Measurements from ENCODE around the gene EIF2D.

The EIF2D gene

DNA sequence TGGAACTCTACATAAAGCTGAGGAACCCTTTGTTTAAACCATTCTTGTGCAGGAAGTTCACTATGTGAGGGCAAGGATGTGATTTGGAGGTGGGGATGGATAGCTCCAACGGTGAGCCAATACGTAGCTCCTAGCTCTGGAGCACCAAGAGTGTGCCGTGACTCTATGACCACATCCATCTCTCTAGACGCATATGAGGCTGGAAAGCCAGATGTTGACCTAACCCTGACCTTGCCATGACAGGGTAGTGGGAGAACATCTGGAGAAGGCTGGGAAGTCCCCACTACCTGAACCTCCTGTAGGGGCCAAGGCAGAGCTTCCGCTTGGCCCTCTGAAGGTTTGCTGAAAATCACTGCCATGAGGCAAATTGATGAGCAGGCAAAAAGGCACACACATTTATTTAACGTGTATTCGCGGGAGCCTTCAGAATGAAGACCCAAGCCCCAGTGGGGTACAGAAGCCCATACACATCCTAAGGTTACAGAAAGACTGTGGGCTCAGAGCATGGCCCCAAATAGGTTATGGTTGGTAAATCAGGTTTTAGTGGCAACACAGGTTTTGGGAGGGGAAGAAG is 43.4 kb downstream of the EIF2D start:
- DNase-seq: no peak

DNA sequence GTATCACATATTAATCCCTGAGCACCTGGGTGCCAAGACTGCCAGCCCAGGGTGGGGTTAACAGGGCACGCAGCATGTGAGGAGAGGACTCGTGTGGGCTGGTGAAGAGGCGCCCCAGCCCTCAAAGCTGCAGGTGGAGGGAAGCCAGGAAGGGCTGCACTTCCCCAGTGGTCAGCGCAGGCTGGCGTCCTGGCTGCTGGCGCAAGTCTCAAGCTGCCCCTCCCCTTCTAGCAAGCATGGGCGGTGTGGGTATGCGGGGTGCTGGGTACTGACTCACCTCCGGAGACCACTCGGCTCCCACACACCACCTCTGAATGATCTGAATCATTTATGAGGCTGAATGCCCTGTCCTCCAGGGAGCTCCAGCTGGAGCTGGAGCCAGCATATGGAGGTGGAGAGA is 44.0 kb downstream of the EIF2D start:
- DNase-seq: peak; percentile 41

DNA sequence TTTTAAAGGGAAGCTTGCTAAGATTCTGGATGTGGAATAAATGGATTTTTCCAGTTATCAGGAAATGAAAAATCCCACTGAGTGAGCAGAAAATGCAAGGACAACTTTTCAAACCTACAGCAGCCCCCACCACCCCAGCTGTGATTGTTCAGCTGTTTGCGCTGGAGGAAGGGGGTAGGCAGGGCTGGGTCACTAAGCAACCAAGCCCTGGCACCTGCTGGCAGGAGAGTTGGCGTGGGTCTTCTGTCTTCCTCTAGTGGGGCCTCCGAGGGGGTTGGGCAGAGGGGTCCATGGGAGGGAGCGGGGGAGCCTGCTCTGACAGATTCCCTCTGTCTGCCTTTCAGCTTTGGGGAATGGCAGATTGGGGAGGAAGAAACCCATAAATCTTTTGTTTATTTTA is 45.3 kb downstream of the EIF2D start:
- no peak for DNase-seq

DNA sequence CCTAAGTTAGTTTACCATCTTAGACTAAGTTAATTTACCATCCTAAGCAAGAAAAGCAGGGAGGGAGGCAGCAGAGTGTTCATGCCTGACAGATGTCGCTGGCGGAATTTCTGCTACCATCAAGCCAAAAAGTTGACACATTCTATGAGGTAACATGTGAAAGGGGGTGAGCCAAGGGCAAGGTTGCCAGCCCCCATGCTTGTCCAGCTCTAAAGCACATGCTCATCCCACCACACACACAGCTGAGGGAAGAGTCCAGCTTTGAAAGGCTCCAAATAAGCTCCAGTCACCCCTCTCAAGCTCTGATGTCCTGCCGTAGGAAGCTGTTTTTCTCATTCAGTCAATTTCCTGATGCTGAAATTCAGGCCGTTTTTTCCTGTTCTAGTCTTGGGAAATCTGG is 46.3 kb downstream of the EIF2D start:
- no peak for DNase-seq

DNA sequence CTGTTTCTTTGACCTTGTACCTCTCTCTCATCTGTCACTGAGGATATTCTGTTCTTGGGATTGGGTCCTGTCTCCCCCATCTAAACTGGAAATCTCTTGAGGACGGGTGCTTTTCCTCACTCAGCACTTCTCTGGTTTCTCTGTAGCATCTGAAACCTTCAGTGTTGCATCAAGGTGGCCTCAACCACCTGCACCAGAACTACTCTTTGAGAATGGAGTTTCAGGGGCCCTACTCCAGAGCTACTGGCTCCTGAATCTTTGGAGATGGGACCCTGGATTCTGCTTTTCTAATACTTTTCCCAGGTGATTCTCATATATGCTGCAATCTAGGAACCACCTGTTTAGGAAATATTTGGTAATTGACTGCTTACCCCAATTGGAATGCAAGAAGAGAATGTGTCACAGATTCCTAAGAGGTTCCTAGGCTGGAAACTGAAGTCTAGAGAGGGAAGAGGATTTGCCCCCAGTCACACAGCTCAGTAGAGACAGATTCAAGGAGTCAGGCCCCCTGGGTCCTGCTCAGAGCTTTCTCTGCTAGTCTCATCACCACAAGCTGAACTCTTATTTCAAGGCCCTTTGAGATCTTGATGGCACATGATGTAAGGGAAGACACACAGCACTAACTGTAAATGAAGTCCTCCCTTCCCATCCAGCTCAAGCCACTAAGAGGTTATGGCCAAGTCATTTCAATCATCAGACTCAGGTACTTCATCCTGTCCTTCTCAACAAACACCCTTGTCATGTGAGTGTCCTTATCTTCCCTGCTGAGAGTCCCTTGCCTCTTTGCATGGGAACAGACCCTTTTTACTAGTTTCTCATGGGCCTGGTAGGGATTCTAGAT is 48.7 kb downstream of the EIF2D start:
- DNase-seq: peak; percentile 53

DNA sequence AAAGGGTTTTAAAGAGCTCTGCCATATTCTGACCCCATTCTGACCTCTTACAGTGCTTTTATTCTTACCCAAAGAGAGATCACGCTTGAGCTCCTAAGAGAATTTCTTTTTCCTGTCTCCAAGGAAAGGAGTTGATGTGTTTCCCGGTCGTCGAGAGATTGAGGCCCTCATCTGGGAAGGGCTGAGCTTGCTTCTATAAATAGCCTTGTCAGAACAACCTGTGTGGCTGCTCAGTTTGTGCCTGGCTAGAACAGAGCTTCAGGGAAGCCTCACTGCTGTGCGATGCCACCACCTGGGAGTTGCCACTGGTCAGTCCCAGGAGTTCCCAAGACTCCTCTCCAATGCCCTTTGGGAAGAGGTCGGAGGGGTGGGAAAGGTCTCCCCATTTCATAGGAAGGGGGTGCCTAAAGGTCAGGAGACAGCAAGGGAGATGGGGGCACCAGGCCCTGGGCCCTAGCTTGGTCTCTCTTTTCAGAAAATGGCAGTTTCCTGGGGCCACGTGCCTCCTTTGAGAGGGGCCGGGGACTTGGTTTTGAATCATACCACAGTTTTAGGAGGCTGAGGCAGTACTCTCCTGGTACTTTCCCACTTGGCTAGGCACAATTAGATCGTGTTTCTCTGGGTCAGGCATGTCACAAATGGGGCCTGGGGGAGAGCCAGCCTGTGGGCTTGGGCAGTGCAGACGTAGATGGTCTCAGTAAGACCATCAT is 52.1 kb downstream of the EIF2D start:
- DNase-seq: peak; percentile 65

DNA sequence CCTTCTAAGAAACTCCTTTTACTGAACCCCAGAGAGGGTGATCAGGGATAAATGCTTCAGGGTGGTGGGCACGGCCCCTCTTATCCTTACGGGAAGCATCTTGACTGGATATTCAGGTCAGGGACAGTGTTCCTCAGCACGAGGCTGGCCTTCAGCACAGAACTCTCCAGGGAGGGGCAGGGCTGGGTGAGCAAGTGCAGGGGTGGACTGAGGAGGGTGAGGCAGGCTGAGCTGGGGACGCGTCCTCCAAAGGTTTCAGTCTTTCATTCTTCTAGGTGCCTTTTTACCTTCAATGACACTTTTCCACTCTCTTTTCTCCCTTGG is 52.6 kb downstream of the EIF2D start:
- peak; percentile 42 for DNase-seq

DNA sequence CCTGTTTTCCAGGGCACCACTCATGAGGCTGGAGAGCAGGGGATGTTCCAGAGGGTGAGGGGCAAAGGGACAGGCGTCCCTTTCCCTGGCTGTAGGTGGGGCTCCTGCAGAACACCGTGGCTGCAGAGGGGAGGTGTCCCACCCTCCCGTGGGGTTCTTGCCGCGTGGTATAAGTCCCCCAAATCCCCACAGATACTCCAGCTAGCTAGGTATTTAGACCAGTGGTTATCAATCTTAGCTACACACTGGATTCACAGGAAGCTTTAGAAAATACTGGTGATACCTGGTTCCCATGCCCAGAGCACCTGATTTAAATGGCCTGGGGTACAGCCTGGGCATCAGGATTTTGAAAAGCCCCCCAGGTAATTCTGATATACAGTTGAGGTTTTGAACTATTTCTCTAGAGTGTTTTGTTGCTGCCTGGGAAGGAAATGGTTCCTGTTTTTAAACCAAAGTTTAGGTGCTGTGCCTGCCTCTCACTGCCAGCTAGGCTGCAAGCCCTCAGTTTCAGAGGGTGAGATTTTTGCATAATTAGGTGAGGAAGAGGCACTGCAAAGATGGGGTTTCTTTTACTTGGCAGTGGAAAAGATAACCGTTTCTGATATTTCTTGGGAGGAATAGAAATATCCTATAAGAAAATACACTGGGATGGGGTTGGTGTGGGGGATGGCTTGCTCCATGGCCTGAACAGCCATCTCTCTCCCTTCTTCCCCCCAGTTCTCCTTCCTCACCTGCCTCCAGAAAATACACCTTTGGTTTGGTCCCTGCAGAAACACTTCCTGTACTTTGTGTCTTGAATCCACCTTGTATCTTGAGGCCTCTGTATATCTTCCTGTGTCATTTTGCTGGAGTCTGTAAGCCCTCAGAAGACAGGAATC is 53.2 kb downstream of the EIF2D start:
- no peak for DNase-seq

DNA sequence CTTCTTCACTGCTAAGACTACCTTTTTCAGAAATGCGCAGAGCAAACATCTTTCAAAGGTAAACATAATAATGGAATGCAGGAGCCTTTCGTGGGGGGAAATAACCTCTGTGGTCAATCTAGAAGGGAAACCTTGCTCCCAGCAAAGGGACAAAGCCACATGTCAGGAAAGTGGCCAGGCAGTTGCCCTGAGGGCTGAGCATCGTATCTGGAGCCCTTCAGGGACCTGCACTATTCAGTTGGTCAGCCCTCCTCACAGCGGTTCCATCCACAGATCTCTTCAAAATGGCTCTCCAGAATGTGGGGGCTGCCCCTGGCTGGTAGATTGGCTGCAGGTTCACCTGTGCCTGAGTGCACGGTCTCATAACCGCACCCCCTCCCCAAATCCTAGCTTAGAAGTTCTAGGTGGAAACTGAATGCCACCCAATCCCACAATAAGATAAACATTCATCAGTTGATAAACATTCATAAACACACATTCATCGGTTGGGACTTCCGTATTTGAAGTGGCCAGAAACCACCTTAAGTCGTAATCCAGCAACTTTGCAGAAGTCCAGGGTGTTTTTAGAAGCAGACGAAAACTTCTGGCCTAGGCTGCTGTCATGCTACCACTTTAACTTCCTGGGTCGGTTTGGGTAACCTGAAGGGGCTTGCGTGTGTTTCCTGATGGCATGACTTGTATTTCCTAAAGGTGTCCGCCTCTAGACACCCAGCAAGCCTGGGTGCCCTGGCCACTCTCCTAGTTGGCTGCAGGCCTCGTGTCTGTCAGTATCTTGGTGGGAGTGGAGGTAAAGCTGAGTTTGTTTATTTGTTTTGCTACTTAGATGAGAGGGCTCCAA is 54.4 kb downstream of the EIF2D start:
- DNase-seq: peak; percentile 67

DNA sequence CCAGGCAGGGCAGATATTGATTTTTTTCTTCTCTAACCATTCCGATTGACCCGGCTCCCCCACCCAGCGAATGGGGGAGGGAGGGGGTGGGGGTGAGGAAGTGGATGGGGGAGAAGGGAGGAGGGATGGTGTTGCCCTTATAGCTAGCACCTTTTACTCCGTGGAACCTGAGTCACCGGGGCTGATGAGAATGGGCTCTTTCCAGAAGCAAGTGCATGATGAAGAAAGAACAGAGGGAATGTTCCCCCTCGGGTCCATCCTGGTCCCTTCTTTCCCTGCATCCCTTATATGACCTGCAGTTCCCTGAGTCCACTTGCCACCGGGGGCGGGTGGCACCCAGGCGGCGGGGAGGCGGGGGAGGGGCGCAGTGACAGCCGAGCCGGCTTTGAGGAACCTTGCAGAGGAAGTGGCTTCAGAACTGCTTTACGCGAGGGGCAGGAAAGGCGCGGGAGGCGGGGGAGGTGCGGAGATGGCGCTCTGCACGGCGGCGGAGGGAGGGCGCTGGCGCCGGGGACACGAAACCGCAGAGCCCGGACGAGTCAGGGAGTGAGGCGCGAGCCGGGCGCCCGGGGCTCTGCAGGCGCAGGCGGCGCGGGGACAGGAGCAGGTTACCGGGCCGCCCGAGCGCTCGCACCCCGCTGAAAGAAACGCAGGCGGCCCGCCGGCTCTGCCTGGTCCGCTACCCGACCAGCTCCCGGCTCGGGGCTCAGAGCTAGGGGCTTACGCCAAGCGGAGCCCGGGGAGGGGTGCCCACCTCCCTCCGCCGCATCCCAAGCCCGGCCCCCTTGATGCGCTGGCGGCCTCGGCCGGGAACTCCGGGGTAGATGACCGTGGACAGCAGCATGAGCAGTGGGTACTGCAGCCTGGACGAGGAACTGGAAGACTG is 55.3 kb downstream of the EIF2D start:
- DNase-seq: peak; percentile 96

DNA sequence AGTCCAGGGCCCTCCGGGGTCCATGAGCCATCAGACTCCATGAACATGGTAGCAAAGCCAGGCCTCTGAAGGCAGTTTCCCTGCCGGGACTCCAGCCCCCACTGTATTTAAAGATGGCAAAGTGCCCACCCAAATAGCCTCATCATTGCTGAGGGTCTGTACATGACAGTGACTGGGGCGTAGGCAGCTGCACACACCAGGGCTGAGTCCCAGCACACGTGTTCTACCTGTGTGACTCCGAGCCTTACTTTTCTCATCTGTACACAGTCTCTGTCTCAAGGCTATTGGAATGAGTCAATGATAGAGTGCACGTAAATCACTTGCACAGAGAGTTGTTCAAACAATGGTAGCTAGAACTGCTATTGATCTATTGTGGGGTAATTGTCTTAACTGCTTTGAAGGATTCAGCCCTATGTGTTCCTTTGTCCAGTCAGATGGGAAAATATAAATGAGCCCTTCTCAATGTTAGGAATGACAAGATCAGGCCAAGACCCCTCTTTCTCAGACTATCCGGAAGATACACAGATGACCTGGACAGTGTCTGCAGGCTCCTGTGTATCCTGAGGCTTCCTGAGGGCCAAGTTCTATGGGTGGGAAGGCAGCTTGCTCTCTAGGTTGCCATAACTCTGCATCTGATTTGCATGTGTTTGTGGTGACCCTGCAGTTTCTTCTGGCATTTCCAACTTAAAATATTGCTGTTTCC is 56.1 kb downstream of the EIF2D start:
- peak; percentile 80 for DNase-seq

DNA sequence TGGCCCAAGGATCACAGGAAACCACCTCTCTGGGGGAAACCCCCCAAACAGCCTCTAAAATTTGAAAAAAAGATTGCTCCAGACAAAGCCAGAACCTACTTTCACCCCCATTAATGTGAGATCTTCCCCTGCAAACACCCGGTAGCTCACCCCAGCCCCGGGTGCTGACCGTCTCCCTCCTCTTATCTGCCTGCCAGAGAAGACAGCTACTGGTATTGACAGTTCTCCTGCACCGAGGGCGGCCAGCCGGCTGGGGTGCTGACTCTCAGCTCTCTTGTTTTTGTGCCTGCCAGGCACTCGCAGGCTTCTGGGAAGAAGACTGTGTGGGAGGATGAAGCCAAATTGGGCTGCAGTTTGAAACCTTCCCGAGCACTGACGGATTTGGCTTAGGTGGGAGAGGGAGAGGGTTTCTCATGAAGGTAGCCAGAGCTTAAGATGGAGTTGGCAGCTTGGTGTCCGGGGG is 56.8 kb downstream of the EIF2D start:
- peak; percentile 60 for DNase-seq

DNA sequence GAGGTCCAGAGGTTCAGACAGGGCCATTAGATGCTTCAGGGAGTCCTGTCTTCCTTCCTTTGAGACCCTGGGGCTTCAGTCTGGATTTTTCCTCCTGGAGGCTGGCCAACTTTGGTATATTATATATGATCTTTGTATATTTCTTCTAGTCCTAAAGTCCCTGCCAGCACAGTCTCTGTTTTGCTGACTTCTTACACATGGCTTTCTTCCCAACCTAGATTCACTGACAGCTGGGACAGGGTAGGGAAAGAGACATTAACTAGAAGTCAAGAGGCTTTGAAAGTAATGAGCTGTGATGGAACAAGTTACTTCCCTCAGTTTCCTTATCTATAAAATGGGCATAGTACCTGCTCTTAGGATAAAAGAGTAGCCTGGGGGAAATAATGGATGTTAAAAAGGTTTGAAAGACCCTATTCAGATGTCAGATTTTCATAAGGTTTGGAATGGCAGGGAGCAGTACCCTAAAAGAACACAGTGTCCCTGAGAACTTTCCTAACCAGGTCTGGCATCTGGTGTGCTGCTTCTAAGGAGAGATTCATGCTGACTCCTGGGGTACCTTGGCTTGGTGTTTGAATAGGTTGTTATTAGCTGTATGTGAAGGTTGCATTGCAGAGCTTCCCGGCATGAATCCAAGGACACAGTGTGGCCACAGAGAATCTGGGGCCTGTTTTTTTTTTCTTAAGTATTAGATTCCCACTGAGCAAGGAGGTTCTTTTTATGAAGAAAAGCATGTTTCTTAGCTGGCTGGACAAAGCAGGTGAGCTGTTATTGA is 57.4 kb downstream of the EIF2D start:
- no peak for DNase-seq

DNA sequence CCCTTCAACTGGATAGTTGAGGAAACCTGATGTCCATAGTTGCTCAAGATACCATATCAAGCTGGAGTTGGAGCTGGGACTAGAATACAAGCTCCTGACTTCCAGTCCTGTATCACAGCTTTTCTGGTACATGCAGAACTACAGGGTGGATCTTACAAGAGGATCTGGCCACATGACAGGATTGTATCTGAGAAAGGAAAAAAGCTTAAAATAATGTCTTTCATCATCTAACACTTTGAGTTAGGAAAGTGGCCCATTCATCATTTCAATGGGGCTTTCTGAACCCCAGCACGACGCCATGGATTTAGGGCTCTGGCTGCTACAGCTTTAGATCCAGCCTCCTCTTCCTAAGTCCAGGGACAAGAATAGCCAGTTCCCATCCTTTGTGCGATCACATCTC is 58.1 kb downstream of the EIF2D start:
- no peak for DNase-seq

DNA sequence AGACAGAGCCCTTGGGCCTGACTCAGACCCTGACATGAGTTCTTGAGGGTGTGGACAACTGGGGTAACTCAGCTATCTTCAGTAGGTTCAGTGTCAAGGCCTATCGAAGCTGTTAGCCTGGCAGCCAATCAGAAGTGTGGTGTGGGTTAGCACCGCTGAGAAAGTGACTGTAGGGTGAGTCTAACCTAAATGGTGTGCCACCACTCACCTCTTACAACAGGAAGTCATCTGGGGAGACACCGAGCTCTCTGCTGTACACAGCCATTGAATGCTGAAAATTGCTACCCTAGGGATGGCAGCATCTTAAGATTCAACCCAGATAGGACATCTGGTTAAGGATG is 60.3 kb downstream of the EIF2D start:
- peak; percentile 85 for DNase-seq

DNA sequence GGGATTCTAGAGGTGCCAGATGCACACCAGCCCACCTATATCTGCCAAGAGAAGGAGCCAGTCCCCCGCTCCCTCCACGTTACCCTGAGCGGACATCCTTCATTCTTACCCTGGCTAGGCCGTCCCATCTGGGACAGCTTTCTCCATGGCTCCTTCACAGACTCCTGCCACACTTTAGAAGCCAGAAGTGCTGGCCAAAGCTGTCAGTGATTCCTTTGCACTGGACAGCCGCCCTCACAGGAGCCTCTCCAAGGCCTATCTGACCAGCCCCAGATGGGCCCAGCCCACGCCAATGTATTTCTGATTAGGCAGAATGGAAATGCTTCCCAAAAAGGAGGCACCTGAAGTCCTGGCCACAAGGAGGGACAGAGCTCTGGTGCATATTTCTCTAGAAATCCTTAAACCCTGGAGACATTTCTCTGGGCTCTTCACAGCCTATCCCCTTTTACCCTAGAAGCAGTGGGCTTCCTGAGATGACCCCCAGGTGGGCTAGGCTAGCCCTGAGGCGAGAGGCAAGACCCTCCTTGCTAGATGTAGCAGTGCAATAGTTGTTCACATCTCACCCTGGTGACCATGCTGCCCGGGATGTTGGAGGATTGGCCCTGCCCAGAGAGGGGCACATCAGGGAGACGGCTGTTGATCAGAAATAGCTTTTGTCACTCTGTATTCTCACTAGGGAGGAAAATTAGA is 60.8 kb downstream of the EIF2D start:
- no peak for DNase-seq

DNA sequence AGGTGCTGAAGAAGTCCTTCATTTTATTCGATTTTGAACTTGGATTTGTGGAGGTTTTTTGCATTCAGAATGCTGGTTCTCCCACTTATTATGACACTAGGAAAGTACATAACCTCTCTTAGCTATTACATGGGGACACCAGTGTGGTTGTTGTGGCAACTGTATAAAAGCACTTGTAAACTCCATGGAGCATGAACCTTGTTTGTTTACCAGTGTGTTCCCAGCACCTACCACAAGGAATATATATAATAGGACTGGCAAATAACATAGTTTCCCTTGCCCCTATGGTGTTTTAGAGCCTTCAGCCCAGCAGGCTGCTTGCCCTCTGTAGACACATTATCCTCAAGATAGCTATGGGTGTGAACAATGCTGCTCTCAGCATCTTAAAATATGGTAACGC is 61.8 kb downstream of the EIF2D start:
- no peak for DNase-seq

DNA sequence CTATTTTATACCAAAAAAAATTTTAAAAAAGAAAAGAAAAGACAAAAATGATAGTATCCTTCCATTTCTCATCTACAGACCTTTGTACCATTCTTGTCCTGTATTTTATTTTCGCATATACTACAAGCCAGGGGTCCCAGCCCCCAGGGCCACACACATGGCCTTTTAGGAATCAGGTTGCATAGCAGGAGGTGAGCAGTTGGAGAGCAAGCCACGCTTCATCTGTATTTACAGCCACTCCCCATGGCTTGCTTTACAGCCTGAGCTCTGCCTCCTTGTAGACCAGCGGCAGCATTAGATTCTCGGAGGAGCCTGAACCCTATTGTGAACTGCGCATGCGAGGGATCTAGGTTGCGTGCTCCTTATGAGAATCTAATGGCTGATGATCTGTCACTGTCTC is 65.2 kb downstream of the EIF2D start:
- DNase-seq: no peak

DNA sequence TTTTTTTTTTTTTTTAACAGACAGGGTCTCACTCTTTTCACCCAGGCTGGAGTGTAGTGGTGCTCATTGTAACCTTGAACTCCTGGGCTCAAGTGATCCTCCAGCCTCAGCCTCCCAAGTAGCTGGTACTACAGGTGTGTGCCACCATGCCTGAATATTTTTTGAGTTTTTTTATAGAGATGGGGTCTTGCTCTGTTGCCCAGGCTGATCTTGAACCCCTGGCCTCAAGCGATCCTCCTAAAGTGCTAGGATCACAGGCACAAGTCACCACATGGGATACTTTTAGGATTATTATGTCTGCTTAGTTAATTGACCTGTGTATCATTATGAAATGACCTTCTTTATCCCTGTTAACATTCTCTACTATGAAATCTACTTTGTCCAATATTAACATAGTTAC is 66.9 kb downstream of the EIF2D start:
- no peak for DNase-seq
